Sigmoid colon (tissue), 7 donors: ENCODE measurements around the gene BBC3. TPM values are rescaled to one million over a fixed set of nuclear protein-coding genes. Genes with fewer than 3 reads are reported as not detected.

ENCODE experiments used
- DNase-seq: peaks from one replicate; pipeline ENCODE4 v3.0.0-alpha.2; 2019
- H3K27ac ChIP-seq, 4 donors: fragments of 200-600 bp; sonication (generic); one replicate each; pipeline ENCODE4 v1.5.1; 2016 to 2019; ENCODE audit warnings: mild to moderate bottlenecking in 1 of 4
- H3K27me3 ChIP-seq, 3 donors: fragments of 200-600 bp; sonication (generic); one replicate each; pipeline ENCODE4 v1.5.1; 2019; ENCODE audit warnings: mild to moderate bottlenecking in 1 of 3
- H3K36me3 ChIP-seq, 4 donors: fragments of 200-600 bp; sonication (generic); one replicate each; pipeline ENCODE4 v1.5.1; 2016 to 2019
- H3K4me1 ChIP-seq, 4 donors: fragments of 200-600 bp; sonication (generic); one replicate each; pipeline ENCODE4 v1.5.1; 2017 to 2019
- H3K4me3 ChIP-seq, 4 donors: fragments of 200-600 bp; sonication (generic); one replicate each; pipeline ENCODE4 v1.5.1; 2017 to 2019; ENCODE audit warnings: mild to moderate bottlenecking in 2 of 4, moderate library complexity in 1 of 4
- H3K9me3 ChIP-seq, 4 donors: fragments of 200-600 bp in 3 of 4; sonication (generic) in 3 of 4; one replicate each; pipeline versions ENCODE4 v1.5.1 to v1.6.1; 2013 to 2019
- CTCF ChIP-seq, 4 experiments: fragments of 450-650 bp in 3 of 4; fragments of 200-600 bp in 1 of 4; IDR thresholded peaks; one replicate each; pipeline ENCODE4 v1.5.1; 2016 to 2019; ENCODE audit warnings: antibody characterized with exemption in 4 of 4, mild to moderate bottlenecking in 3 of 4, moderate library complexity in 2 of 4
- EP300 ChIP-seq, 4 donors: sonication (generic); formaldehyde crosslinking; IDR thresholded peaks; one replicate each; pipeline ENCODE4 v1.6.1; 2017; ENCODE audit warnings: antibody characterized with exemption in 4 of 4
- POLR2A ChIP-seq, 2 donors: fragments of 450-650 bp; IDR thresholded peaks; one replicate each; pipeline ENCODE4 v1.6.1; 2016; ENCODE audit warnings: antibody characterized with exemption in 2 of 2, mild to moderate bottlenecking in 2 of 2, moderate library complexity in 2 of 2
- POLR2AphosphoS5 ChIP-seq, 4 donors: sonication (generic); formaldehyde crosslinking; IDR thresholded peaks; one replicate each; pipeline ENCODE4 v1.6.1; 2017; ENCODE audit warnings: antibody characterized with exemption in 4 of 4
- WGBS, 2 donors: extraction: QIAGEN DNeasy Blood & Tissue Kit; methylation state at CpG; one replicate each; pipeline ENCODE4 v1.1.7; 2013; 5-methylcytosine and 5-hydroxymethylcytosine counted together
- intact Hi-C: fragments of 100-400 bp; cut with DNase I; formaldehyde crosslinking; loops from one replicate; pipeline ENCODE4 v1.15.1; 2023
- polyA plus RNA-seq, 3 donors: library from polyadenylated mRNA; stranded (reverse); fragments of 200-250 nt; gene quantifications; one replicate each; pipeline ENCODE4 v1.2.3, GENCODE V29; 2013
- total RNA-seq, 4 donors: library from RNA; depleted of rRNA; stranded (reverse); fragments of >200 nt; gene quantifications; one replicate each; pipeline ENCODE4 v1.1.0, GENCODE V29; 2016
- donor health status: healthy with polysubstance abuse.
- donor health status: Bipolar disorder and iron deficiency.
- donor health status: healthy.

BBC3 gene
- total and polyA plus RNA-seq, 7 donors = 2.5 to 39.5 (median 5.4) TPM

- DNase-seq = peak; percentile 95
- Histone ChIP-seq H3K4me3 (peak overlapping the region; percentile 20 to 99 (median 87)), H3K4me1 (peaks cover 0 to 49% (median 40%) of the 10 kb centered on the region in 4 donors), H3K27ac (peak overlapping the region; percentile 99 to 100 (median 100)), H3K27me3 (no peaks in the 10 kb centered on the region), H3K9me3 (no peaks in the 10 kb centered on the region), H3K36me3 (no peaks in the 10 kb centered on the region)
- TF ChIP-seq CTCF (IDR thresholded peaks at IDR 0.05) (no peak), POLR2AphosphoS5 (IDR thresholded peaks at IDR 0.05) (peak in 3 of 4 donors; percentile 50 to 77 (median 72)), EP300 (IDR thresholded peaks at IDR 0.05) (no peak), POLR2A (IDR thresholded peaks at IDR 0.05) (peak in 1 of 2 donors; percentile 61)
- intact Hi-C loops = no loop called here
- WGBS, 2 donors = 2 to 5% methylated on average over 51 of the region's 51 CpGs
Measured at GRCh38 chr19:47231215-47232054, 436 bp upstream of the BBC3 start.

GRCh38 chr19:47230054-47230920 lies 712 bp downstream of the BBC3 start:
- Histone ChIP-seq H3K4me1 (peaks cover 0 to 57% (median 48%) of the 10 kb centered on the region in 4 donors), H3K4me3 (peak overlapping the region; percentile 79 to 99 (median 87)), H3K9me3 (no peaks in the 10 kb centered on the region), H3K36me3 (no peaks in the 10 kb centered on the region), H3K27me3 (no peaks in the 10 kb centered on the region), H3K27ac (peak overlapping the region; percentile 99 to 100 (median 100))
- TF ChIP-seq POLR2A (IDR thresholded peaks at IDR 0.05) = no peak
- peak; percentile 34 to 94 (median 56) for TF ChIP-seq CTCF (IDR thresholded peaks at IDR 0.05)
- WGBS, 2 donors = 1% methylated on average over 84 of the region's 84 CpGs
- intact Hi-C loops = no loop called here
- DNase-seq = peak; percentile 84

- H3K27ac ChIP-seq = peak overlapping the region; percentile 99 to 100 (median 100)
- no peaks in the 10 kb centered on the region for H3K9me3 ChIP-seq
- intact Hi-C loops = loop anchor here (2.0 to 5.0 kb wide), 2 partner anchors 15 to 77 kb away; no protein-coding TSS in a partner anchor
- no peaks in the 10 kb centered on the region for H3K36me3 ChIP-seq
- no peak for TF ChIP-seq POLR2A (IDR thresholded peaks at IDR 0.05)
- TF ChIP-seq POLR2AphosphoS5 (IDR thresholded peaks at IDR 0.05) = peak in 2 of 4 donors; percentile 15 to 33
- H3K4me3 ChIP-seq = peak overlapping the region; percentile 79 to 99 (median 87)
- 1 to 7% methylated on average over 9 of the region's 9 CpGs for WGBS, 2 donors
- H3K27me3 ChIP-seq = no peaks in the 10 kb centered on the region
- no peak for DNase-seq
- H3K4me1 ChIP-seq = peaks cover 0 to 58% (median 50%) of the 10 kb centered on the region in 4 donors
Measured at GRCh38 chr19:47229676-47230053, 1.3 kb downstream of the BBC3 start.

GRCh38 chr19:47228937-47229675 lies 1.9 kb downstream of the BBC3 start:
- Histone ChIP-seq H3K27ac (peak overlapping the region; percentile 99 to 100 (median 100)), H3K4me3 (peak overlapping the region; percentile 33 to 99 (median 87)), H3K27me3 (no peaks in the 10 kb centered on the region), H3K36me3 (no peaks in the 10 kb centered on the region), H3K9me3 (no peaks in the 10 kb centered on the region), H3K4me1 (peaks cover 0 to 58% (median 50%) of the 10 kb centered on the region in 4 donors)
- DNase-seq = peak; percentile 67
- intact Hi-C loops = loop anchor here (2.0 to 5.0 kb wide), 2 partner anchors 16 to 77 kb away; no protein-coding TSS in a partner anchor
- TF ChIP-seq POLR2A (IDR thresholded peaks at IDR 0.05) = no peak
- no peak for TF ChIP-seq CTCF (IDR thresholded peaks at IDR 0.05)
- no peak for TF ChIP-seq EP300 (IDR thresholded peaks at IDR 0.05)
- peak in 1 of 4 donors; percentile 59 for TF ChIP-seq POLR2AphosphoS5 (IDR thresholded peaks at IDR 0.05)
- WGBS, 2 donors = 14 to 22% methylated on average over 10 of the region's 10 CpGs
